Activated naive CD8-positive, alpha-beta T cell treated with anti-CD3 and anti-CD28 coated beads, Interleukin-2, amount 50 U/mL, for 24 hours (primary cell): ENCODE measurements around the gene SLC7A14.
A peak's percentile ranks its signal among the peaks of the same experiment; 100 is the strongest.

ENCODE experiments used
- ATAC-seq: fragments of 150-1000 bp; cut with Tn5 transposase; one replicate; pipeline ENCODE4 v1.10.0; 2021
- DNase-seq: peaks from one replicate; pipeline ENCODE4 v3.0.0; 2021
- H3K27ac Mint-ChIP-seq: one replicate; pipeline ENCODE4 v1.8.0; 2021; ENCODE audit warnings: mild to moderate bottlenecking, mixed read lengths
- H3K27me3 Mint-ChIP-seq: one replicate; pipeline ENCODE4 v1.8.0; 2021; ENCODE audit warnings: mixed read lengths
- H3K36me3 Mint-ChIP-seq: one replicate; pipeline ENCODE4 v1.8.0; 2021; ENCODE audit warnings: low read depth, mixed read lengths
- H3K4me1 Mint-ChIP-seq: one replicate; pipeline ENCODE4 v1.8.0; 2021; ENCODE audit warnings: mixed read lengths
- H3K4me3 Mint-ChIP-seq: one replicate; pipeline ENCODE4 v1.8.0; 2021; ENCODE audit warnings: mild to moderate bottlenecking, moderate library complexity, mixed read lengths
- H3K9me3 Mint-ChIP-seq: one replicate; pipeline ENCODE4 v1.8.0; 2021; ENCODE audit warnings: mixed read lengths

SLC7A14 gene

GRCh38 chr3:170469151-170470062 lies 116.5 kb downstream of the SLC7A14 start:
- H3K27me3 Mint-ChIP-seq, result peaks cover 20% of the 10 kb centered on the region

GRCh38 chr3:170467571-170468147 lies 118.2 kb downstream of the SLC7A14 start:
- no peak for ATAC-seq
- peaks cover 16% of the 10 kb centered on the region for H3K27me3 Mint-ChIP-seq
- H3K36me3 Mint-ChIP-seq, result no peaks in the 10 kb centered on the region
- no peaks in the 10 kb centered on the region for H3K9me3 Mint-ChIP-seq
- DNase-seq, result no peak
- no peak overlapping the region for H3K4me3 Mint-ChIP-seq
- H3K27ac Mint-ChIP-seq, result no peak overlapping the region
- H3K4me1 Mint-ChIP-seq, result peaks cover 12% of the 10 kb centered on the region

More at GRCh38 chr3:170469151-170470062, 116.5 kb downstream of the SLC7A14 start:
- H3K4me3 Mint-ChIP-seq, result no peak overlapping the region
- H3K9me3 Mint-ChIP-seq, result no peaks in the 10 kb centered on the region
- no peak overlapping the region for H3K27ac Mint-ChIP-seq
- no peak for DNase-seq
- no peaks in the 10 kb centered on the region for H3K36me3 Mint-ChIP-seq
- ATAC-seq, result peak; percentile 88
- H3K4me1 Mint-ChIP-seq, result peaks cover 12% of the 10 kb centered on the region

DNA sequence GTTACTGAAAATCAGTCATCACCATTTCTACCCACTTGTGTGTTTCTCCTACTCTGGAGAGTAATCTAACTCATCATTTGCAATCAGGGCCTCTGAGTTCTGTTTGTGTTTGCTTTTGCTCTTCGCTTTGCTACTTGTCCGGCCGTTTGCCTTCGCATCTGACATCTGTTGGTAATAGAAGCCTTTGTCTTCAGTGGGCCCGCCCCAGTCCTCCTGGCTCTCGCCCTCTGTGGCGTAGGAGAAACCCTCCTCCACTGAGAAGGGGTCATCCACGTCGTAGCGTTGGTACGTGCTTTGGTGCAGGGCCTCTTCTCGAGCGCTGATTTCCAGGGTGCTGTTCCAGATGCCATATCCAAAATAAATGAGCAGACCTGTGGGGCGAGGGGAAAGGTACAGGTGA lies 118.9 kb downstream of the SLC7A14 start:
- no peaks in the 10 kb centered on the region for H3K9me3 Mint-ChIP-seq
- no peak overlapping the region for H3K4me3 Mint-ChIP-seq
- DNase-seq (no peak), ATAC-seq (no peak)
- no peak overlapping the region for H3K27ac Mint-ChIP-seq
- peaks cover 15% of the 10 kb centered on the region for H3K27me3 Mint-ChIP-seq
- H3K4me1 Mint-ChIP-seq, result peaks cover 12% of the 10 kb centered on the region
- no peaks in the 10 kb centered on the region for H3K36me3 Mint-ChIP-seq

- Mint-ChIP-seq H3K36me3 (no peaks in the 10 kb centered on the region), H3K27me3 (peaks cover 12% of the 10 kb centered on the region), H3K4me3 (no peak overlapping the region), H3K4me1 (peaks cover 12% of the 10 kb centered on the region), H3K9me3 (no peaks in the 10 kb centered on the region), H3K27ac (no peak overlapping the region)
- ATAC-seq (no peak), DNase-seq (no peak)
Measured at GRCh38 chr3:170465955-170466354, 119.9 kb downstream of the SLC7A14 start.

GRCh38 chr3:170463011-170463410 lies 122.9 kb downstream of the SLC7A14 start:
- H3K4me3 Mint-ChIP-seq, result no peak overlapping the region
- no peak for ATAC-seq
- peaks cover 12% of the 10 kb centered on the region for H3K27me3 Mint-ChIP-seq
- H3K36me3 Mint-ChIP-seq, result no peaks in the 10 kb centered on the region
- no peaks in the 10 kb centered on the region for H3K4me1 Mint-ChIP-seq
- no peak overlapping the region for H3K27ac Mint-ChIP-seq
- no peak for DNase-seq
- H3K9me3 Mint-ChIP-seq, result no peaks in the 10 kb centered on the region

DNA sequence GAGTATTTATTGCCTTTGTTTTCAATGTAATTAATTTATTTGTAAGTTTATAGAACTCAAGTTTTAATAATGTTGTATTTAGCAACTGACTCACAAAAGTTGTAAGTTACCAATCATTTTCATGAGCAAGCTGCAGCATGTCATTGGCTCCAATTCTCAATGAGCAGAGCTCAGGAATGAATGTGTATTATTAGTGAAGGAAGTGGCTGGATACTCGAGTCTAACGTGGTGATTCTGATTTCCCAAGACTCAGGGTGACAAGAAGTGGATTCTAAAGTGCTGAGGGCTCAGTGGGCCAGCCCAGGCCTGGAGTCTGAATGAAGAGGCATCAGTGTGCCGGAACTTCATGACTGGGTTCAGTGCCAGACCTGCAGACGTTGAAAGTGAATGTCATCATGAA lies 127.6 kb downstream of the SLC7A14 start:
- H3K36me3 Mint-ChIP-seq, result no peaks in the 10 kb centered on the region
- H3K9me3 Mint-ChIP-seq, result no peaks in the 10 kb centered on the region
- no peaks in the 10 kb centered on the region for H3K4me1 Mint-ChIP-seq
- H3K4me3 Mint-ChIP-seq, result no peak overlapping the region
- ATAC-seq (no peak), DNase-seq (no peak)
- peaks cover 25% of the 10 kb centered on the region for H3K27me3 Mint-ChIP-seq
- no peak overlapping the region for H3K27ac Mint-ChIP-seq

- Mint-ChIP-seq H3K27me3 (peaks cover 17% of the 10 kb centered on the region), H3K4me1 (no peaks in the 10 kb centered on the region), H3K27ac (no peak overlapping the region), H3K36me3 (no peaks in the 10 kb centered on the region), H3K4me3 (no peak overlapping the region), H3K9me3 (no peaks in the 10 kb centered on the region)
- no peak for ATAC-seq
- no peak for DNase-seq
Measured at GRCh38 chr3:170454509-170454908, 131.4 kb downstream of the SLC7A14 start.

- Mint-ChIP-seq H3K9me3 (no peaks in the 10 kb centered on the region), H3K4me3 (no peak overlapping the region), H3K27ac (no peak overlapping the region), H3K27me3 (peaks cover 1% of the 10 kb centered on the region), H3K4me1 (no peaks in the 10 kb centered on the region), H3K36me3 (no peaks in the 10 kb centered on the region)
- DNase-seq, result no peak
- no peak for ATAC-seq
Measured at GRCh38 chr3:170450039-170450438, 135.8 kb downstream of the SLC7A14 start.

DNA sequence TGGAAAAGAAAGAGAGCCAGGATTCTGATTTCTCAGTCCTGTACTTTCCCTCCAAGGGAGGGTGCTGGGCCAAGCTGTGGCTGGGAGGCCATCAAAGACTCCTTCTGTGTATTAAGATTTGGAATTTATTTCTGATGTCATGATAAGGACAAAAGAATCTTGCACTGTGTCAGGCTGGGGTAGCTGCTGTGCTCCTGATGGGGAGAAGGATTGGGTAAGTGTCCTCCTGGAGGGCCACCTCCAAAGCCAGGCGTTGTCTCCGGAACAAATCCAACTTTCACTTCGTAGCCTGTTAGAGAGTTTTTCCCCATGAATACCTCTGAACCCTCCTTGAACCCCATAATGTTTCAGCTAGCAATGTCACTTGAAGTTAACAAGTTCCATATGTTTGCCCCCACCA lies 137.3 kb downstream of the SLC7A14 start:
- Mint-ChIP-seq H3K27ac (no peak overlapping the region), H3K4me1 (no peaks in the 10 kb centered on the region), H3K27me3 (peaks cover 2% of the 10 kb centered on the region), H3K4me3 (no peak overlapping the region), H3K9me3 (no peaks in the 10 kb centered on the region), H3K36me3 (no peaks in the 10 kb centered on the region)
- DNase-seq (no peak), ATAC-seq (no peak)

DNA sequence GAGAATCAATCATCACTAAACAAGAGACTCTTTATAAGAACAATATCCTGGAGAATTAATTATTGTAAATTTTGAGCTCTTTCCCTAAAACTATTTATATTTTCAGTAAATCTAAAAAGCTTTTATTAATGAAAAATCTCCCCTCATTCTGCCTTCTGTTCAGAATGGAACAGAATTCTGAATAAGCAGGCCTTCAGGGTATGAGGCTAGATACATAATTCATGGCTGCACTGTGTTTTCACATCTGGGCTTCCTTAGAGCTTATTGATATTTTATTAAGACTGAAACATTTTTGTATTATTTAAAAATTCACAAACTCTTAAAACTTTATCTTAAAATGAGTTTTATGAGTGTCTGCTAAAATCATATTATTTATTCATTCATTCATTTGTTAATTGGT lies 142.4 kb downstream of the SLC7A14 start:
- ATAC-seq (no peak), DNase-seq (no peak)
- Mint-ChIP-seq H3K9me3 (no peaks in the 10 kb centered on the region), H3K27me3 (peaks cover 8% of the 10 kb centered on the region), H3K4me3 (no peak overlapping the region), H3K4me1 (peaks cover 15% of the 10 kb centered on the region), H3K36me3 (no peaks in the 10 kb centered on the region), H3K27ac (no peak overlapping the region)

- no peak overlapping the region for H3K27ac Mint-ChIP-seq
- H3K36me3 Mint-ChIP-seq, result no peaks in the 10 kb centered on the region
- DNase-seq (no peak), ATAC-seq (no peak)
- peaks cover 15% of the 10 kb centered on the region for H3K4me1 Mint-ChIP-seq
- H3K27me3 Mint-ChIP-seq, result peaks cover 9% of the 10 kb centered on the region
- no peaks in the 10 kb centered on the region for H3K9me3 Mint-ChIP-seq
- H3K4me3 Mint-ChIP-seq, result no peak overlapping the region
Measured at GRCh38 chr3:170442947-170443346, 142.9 kb downstream of the SLC7A14 start.

GRCh38 chr3:170441412-170441811 lies 144.5 kb downstream of the SLC7A14 start:
- DNase-seq (no peak), ATAC-seq (peak; percentile 60)
- Mint-ChIP-seq H3K27me3 (peaks cover 13% of the 10 kb centered on the region), H3K36me3 (no peaks in the 10 kb centered on the region), H3K9me3 (no peaks in the 10 kb centered on the region), H3K4me1 (peaks cover 26% of the 10 kb centered on the region), H3K27ac (no peak overlapping the region), H3K4me3 (no peak overlapping the region)

DNA sequence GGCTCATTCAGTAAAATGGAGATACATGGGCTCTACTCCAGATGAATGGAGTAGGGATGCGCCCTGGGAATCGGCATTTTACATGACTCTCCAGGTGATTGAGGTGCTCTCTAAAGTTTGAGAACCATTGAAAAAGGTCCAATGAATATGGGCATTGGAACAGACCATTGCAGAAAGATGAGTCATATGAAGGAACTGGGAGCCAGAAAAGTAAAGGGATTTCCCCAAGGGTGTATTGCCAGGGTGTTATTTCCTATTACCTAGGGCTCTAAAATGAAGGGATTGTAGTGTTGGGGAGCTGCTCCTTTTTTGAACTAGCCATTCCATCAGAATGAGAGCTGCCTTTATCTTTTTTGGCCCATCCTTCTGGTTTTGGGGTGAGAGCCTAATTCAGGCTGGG lies 145.5 kb downstream of the SLC7A14 start:
- peaks cover 26% of the 10 kb centered on the region for H3K4me1 Mint-ChIP-seq
- peaks cover 13% of the 10 kb centered on the region for H3K27me3 Mint-ChIP-seq
- no peak overlapping the region for H3K27ac Mint-ChIP-seq
- ATAC-seq (peak; percentile 48), DNase-seq (no peak)
- H3K9me3 Mint-ChIP-seq, result no peaks in the 10 kb centered on the region
- no peak overlapping the region for H3K4me3 Mint-ChIP-seq
- no peaks in the 10 kb centered on the region for H3K36me3 Mint-ChIP-seq

DNA sequence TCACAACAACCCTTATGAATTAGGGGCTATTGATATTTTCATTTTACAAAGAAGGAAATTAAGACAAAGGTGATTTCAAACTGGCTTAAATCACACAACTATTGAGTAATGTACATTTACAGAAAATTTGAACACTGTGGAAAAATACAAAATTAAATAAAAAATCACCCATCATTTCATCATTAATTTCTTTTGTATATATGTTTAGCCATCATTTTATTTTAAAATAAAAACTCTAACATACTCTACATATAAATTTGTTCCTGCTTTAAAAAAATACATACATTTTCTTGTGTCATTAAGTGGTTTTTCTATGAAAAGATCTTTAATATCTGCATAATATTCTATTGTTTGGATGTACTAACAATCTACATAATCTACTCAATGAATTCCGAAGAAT lies 147.0 kb downstream of the SLC7A14 start:
- DNase-seq, result no peak
- H3K36me3 Mint-ChIP-seq, result no peaks in the 10 kb centered on the region
- H3K9me3 Mint-ChIP-seq, result no peaks in the 10 kb centered on the region
- H3K27me3 Mint-ChIP-seq, result peaks cover 12% of the 10 kb centered on the region
- peaks cover 26% of the 10 kb centered on the region for H3K4me1 Mint-ChIP-seq
- no peak overlapping the region for H3K4me3 Mint-ChIP-seq
- no peak overlapping the region for H3K27ac Mint-ChIP-seq
- ATAC-seq, result no peak

DNA sequence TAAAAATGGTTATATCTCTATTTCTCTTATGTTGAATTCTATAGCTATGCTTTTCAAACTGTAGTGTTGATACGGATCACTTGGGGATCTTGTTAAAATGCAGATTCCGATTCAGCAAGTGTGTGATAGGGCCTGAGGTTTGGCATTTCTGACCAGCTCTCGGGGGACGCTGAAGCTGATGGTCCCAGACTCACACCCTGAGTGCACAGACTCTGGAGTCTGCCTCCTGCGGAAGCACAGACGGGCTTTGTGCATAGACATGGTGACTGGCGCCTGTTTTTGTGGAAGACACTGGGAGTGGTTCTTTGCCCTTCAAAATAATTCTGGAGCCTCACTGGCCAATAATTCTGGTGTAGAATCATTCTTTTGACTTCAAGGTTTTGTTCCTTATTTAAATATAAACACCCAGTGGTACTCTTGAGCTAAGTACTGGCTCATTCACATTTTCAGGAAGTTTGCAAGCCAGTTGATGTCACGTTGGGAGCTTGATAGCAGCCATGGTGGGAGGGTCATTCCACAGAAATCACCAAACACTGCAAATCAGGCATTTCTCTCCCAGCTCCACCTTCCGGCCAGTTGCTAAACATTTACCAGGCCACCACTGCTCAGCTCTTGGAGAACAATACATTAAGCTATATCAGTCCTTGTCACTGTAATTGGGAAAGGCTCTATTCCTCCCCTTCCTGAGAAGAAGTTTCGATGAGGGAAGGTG lies 148.0 kb downstream of the SLC7A14 start:
- DNase-seq, result no peak
- Mint-ChIP-seq H3K4me1 (peaks cover 26% of the 10 kb centered on the region), H3K4me3 (no peak overlapping the region), H3K27ac (no peak overlapping the region), H3K27me3 (peaks cover 12% of the 10 kb centered on the region), H3K9me3 (no peaks in the 10 kb centered on the region), H3K36me3 (no peaks in the 10 kb centered on the region)
- ATAC-seq, result no peak
